Kidney glomerular epithelial cell (primary cell): Measurements from ENCODE around the gene PPM1K.
A peak's percentile ranks its signal among the peaks of the same experiment; 100 is the strongest.

Source experiments
- DNase-seq: peaks from one replicate; lab custom pipeline; 2025; lab: John Stamatoyannopoulos, UW

The PPM1K gene

DNA sequence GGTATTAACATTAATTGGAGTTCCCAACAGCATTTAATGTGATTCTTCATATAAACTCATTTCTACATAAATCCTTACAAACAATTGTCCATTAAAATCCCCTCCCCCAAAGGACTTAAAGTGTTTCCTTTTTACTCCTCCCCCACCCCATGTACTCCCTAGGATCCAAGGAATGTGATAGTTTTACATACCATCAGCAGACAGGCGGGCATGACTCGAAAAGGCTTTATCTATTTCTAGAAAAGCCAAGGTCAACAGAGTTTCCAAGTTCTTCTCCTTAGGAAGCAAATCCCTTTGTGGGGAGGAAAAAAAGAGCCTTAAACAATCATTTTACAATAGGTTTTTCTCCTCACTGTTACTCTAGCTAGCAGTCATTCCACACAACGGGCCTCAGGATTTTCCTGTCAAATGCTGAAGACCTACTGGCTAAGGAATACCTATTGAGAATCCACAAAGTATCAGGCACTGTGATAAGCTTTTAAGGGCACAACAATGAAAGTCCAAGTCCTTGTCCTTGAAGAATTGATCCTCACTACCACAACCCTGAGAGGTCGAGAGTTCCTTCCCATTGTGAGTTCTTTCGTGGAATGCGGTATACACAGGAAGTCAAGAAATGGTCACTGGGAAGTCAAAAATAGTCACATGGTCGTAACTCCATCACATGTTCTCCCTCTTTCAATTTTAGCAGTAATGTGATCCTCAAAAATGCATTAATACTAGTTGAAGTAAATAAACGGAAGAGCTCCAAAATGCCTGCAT, 7.2 kb downstream of the PPM1K start:
- DNase-seq = no peak

DNA sequence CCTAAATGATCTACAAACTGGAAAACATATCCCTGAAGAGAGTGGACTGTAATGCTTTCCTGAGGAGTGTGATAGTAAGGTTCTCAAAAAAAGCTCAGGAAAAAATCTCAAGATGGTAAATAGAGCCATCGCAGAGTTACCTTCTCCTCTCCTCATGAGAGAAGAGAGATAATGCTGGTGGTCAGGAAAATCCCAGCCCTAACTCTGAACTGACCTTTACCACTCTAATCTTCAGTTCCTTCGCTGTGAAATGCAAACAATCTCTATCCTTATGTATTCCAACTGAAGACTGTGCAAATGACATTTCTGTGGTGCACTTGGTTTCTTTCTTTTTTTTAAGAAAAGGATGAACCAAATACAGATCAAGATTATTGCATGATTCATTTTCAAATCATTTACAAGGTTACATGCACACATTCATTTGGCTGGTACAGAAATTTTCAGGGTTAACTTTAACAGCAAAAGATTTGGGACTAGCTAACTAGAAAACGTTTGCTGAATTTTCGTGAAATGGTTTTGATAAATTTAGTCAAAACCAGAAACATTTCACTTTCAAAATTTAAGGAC, 8.3 kb downstream of the PPM1K start:
- DNase-seq = no peak

GRCh38 chr4:88275516-88275915, 8.8 kb downstream of the PPM1K start:
- no peak for DNase-seq

GRCh38 chr4:88268913-88269312, 15.4 kb downstream of the PPM1K start:
- DNase-seq = no peak

GRCh38 chr4:88264336-88264735, 20.0 kb downstream of the PPM1K start:
- no peak for DNase-seq

GRCh38 chr4:88257726-88258125, 26.6 kb downstream of the PPM1K start:
- no peak for DNase-seq

DNA sequence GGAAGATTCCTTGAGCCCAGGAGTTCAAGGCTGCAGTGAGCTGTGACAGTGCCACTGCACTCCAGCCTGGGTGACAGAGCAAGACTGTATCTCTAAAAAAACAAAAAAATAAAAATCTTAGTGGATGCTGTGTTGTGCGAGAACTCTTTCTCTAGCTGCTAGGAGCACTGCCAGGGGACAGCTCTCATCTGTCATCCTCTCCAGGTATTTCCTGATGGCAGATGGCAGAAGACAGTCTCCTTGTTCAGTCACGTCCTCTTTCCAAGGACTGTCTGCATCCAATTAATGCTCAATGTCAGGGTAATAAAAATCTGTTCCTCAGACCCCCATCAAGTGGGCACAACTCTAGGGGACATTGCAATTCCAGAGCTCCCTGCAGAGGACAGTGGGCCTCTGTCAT, 29.2 kb downstream of the PPM1K start:
- DNase-seq = no peak

DNA sequence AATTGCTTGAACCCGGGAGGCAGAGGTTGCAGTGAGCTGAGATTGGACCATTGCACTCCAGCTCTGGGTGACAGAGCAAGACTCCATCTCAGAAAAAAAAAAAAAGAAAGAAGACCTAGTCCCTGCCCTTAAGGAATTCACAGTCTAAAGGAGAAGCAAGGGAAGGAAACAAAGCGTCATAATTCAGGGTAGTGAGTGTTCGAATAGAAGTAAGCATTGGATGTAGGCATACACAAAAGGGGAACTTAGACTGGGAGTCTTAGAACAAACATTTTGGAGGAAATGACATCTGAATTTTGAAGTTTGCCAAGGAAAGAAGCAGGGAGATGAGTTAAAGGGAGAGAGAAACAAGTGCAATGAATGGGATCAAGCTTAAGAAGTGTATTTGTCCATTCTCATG, 32.4 kb downstream of the PPM1K start:
- DNase-seq = no peak

DNA sequence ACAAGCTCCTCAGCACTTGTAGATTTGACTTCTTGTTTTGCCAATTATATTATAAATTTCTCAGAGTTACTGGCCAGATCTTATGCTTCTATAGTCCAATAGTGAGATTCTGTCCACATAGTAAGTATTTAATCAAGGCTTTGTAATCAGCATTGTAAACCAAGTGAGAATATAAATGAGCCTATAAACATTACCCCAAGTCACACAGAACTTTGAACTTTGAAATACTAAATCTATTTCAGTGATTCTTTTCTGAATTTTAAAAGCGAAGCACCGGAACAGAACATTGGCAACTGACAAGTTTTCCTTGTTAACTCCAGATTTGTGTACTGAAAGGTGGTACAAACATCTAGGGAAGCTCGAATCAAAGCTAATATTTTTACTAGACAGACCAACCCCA, 37.2 kb downstream of the PPM1K start:
- DNase-seq = no peak

DNA sequence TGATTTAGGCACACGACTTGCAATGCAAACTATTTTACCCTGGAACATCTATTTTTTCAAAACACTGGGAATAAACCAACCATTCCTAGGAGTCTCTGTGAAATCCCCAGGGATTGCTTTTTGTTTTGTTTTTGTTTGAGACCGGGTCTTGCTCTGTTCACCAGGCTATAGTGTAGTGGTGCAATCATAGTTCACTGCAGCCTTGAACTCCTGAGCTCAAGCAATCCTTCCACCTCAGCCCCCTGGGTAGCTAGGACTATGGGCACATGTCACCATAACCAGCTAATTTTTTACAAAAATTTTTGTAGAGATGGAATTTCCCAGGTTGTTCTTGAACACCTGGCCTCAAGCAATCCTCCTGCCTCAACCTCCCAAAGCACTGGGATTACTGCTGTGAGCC, 37.8 kb downstream of the PPM1K start:
- no peak for DNase-seq

DNA sequence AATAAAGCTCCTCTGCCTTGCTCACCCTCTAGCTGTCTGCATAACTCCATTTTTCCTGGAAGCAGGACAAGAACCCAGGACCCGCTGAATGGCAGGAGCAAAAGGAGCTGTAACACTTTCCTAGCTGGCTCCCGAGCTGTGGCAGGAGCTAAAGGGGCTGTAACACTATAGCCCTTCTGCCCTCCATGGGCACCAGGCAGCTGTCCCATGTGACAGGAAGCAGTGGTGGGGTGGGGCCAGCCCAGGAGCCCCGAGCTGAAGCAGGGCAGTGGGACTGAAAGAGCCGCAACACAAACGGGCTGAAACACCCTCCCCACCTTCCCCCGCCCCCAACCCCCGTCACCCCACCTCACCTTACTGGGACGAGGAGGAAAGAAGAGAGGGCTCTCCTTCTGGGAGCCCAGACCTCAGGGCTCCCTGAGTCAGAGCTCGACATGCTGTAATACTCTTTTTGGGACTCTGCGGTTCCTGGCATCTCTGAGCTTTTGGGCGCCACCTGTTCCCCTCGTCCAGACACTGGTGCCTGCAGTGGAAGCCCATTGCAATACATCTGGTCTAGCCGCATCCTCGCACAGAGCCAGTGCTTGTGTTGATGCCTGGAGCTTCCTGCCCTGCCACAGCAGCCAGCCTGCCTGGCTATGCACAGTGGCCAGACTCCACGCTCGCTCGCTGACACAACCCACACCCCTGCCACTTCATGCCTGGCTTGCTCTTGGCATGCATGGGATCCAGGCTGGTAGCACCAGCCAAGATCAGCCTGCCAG, 39.4 kb downstream of the PPM1K start:
- DNase-seq = no peak

DNA sequence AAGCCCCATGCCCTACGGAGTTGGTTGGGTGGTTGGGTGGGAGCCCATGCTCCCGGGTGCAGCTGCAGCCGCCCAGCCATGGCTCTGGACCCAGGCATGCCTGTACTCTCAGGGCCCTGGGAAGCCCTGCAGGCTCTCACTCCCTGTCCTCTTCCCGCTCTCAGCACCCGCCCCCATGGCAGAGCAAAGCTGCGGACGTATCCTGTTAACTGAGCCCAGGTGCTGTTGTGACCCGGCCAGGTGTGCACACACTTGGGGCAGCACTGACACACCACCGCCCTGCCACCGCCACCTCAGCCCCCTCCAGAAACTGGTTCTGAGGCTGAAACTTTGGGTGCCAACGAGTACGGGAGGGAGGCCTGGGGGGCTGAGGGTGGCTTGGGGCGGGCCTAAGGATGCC, 40.3 kb downstream of the PPM1K start:
- DNase-seq = no peak

DNA sequence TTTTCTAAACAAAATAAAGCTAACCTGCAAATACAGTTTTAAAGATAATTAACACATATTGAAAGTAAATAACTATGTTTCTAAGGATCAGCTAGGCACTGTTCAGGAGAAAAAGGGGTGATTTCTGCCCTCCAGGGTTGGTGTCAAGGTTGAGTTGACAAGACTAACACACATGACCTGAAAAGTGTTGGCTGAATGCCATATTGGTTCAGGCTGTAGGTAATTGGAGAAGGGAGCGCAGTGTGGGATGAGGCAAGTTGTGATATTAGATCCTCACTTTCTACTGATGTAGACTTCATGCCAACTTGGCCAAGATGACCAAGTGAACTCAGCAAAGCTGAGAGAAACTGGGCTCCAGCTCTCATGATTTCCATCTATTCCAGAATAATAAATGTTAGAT, 42.2 kb downstream of the PPM1K start:
- DNase-seq = no peak

DNA sequence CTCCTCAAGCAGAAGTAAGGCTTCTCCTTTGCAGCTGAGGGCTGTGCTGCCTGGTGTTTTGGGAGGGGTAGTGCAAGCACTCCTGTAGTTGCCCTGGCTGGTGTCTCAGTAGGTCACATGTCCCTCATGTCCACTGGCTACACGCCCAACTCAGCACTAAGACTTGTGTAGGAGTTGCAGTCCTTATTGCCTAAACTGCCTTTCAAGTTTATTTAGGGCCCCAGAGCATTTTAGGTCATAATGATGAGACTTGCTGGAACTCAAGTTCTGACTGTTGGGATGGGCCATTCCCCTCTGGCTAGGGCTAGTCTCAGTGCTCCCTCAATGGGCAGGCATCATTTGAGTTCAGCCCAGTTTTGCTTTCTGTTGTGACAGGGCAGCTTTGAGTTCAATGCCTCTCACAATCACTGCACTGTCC, 44.1 kb downstream of the PPM1K start:
- no peak for DNase-seq

- DNase-seq = no peak
Measured at GRCh38 chr4:88230969-88231771, 53.2 kb downstream of the PPM1K start.

DNA sequence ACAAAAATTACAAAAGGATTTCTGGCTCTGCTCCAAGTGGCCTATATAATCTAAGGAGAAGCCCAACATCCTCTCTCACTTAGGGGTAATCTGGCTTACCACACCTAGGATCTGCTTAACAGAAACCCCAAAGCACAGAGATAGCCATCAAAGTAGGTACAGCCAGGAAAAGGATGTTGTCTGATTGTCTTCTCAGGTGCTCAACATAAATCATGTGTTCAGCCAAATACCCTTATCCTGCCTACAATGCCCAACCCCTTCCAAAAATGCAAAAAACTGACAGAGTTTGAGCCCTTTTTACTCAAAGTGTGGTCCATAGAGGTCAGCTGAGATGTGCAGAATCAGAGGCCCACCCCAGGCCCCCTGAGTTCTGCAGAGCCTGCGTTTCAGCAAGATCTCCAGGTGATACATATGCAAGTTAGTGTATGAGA, 53.9 kb downstream of the PPM1K start:
- DNase-seq = no peak

GRCh38 chr4:88227734-88228133, 56.6 kb downstream of the PPM1K start:
- DNase-seq = no peak

DNA sequence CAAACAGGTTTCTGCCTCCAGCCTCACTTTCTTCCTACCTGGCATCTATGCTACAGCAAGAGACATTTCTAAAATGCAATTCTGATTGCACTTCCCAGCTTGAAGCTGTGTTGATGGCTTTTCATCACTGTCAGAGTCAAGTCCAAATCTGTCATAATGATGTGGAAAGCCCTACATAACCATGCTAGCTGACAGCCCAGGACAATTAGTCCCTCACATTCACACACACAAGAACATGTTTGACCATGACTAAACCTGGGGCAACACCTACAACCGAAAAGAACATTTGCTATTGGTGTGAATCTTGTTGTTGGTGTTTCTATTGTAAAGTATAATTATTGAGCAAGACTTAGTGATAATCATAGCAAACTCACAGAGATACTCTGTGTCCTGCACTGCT, 58.2 kb downstream of the PPM1K start:
- DNase-seq = no peak

DNA sequence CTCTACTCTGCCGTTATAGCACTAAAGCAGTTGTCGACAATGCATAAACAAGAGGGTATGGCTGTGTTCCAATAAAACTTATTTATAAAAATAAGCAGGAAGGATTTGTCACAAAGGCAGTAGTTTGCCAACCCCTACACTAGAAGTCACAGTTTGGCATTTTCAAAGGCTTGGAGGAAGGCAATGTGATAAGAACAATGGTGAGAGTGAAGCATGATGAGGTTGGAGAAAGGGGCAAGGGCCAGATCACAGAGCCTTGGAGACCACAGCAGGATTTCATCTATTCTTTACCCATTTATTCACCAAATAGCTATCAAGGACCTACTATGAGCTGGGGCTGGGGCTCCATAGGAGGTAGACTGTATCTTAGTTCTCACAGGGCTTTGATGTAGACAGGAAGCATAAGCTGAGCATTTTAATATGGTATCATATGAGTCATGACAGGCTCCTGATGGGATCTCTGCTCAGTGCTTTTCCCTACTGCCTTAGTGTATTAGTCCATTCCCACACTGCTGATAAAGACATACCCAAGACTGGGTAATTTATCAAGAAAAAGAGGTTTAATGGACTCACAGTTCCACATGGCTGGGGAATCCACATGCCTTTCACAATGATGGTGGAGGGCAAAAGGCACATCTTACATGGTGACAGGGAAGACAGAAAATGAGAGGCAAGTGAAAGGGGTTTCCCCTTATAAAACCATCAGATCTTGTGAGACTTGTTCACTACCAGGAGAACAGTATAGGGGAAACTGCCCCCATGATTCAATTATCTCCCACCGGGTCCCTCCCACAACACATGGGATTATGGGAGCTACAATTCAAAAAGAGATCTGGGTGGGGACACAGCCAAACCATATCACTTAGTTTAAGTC, 58.9 kb downstream of the PPM1K start:
- DNase-seq = no peak

DNA sequence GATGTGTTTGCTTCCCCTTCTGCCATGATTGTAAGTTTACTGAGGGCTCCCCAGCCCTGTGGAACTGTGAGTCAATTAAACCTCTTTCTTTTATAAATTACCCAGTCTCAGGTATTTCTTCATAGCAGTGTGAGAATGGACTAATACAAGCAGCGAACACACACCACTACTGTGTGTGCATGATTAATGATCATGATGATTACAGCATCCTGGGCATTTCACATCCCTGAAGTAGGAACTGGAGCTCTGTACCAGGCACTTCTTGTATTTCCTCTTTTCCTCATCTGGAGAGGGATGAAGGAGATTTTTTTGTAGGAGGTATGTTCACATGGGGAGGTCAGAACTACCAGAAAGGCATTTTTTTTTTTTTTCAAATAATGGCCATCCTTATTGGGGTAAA, 60.8 kb downstream of the PPM1K start:
- DNase-seq = no peak

DNA sequence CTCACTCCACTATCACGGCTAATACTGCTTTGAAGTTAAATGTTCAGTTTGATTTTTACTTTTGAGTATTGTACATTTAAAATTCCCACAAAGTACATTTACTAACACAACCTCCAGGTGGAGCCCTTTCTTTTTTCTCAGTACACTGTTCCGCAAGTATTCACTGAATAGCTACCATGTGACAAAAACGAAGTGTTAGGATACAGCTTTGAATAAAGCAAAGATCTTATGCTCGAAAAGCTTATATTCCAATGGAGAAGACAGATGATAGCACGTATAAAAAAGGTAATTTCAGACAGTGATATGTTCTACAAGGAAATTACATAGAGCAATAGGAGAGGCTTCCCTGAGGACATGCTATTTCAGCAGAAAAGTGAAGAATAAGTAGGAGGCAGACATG, 65.3 kb downstream of the PPM1K start:
- DNase-seq = peak; percentile 23
